HL-60 (cell line): ENCODE data around the gene TTYH2.

Experiments used
- DNase-seq, 2 experiments: peaks; one replicate each; pipeline ENCODE4 v3.0.0-alpha.2; 2010 to 2020; ENCODE audit warnings: low read depth in 1 of 2, low spot score in 1 of 2
- H3K27ac ChIP-seq: fragments of 250-450 bp; sonication (Bioruptor Pico); replicated peaks from 2 replicates; pipeline ENCODE4 v1.5.1; 2020; ENCODE audit warnings: mild to moderate bottlenecking, moderate library complexity
- H3K27me3 ChIP-seq: fragments of 250-450 bp; sonication (Bioruptor Pico); 2 replicates; pipeline ENCODE4 v1.5.1; 2021; ENCODE audit warnings: mild to moderate bottlenecking, moderate library complexity; ENCODE audit not compliant: insufficient read depth, poor library complexity, severe bottlenecking
- H3K4me3 ChIP-seq: replicated peaks from 2 replicates; pipeline ENCODE4 v1.5.1; 2011; ENCODE audit warnings: mild to moderate bottlenecking, control low read depth, low read length; ENCODE audit not compliant: insufficient read depth
- CTCF ChIP-seq: IDR thresholded peaks from one replicate; pipeline ENCODE4 v1.5.1; 2011; ENCODE audit warnings: low read length, control low read depth, inconsistent platforms; ENCODE audit not compliant: insufficient read depth
- GABPA ChIP-seq: IDR thresholded peaks from 2 replicates; pipeline ENCODE4 v1.6.1; 2012; ENCODE audit warnings: low read depth
- POLR2AphosphoS5 ChIP-seq: IDR thresholded peaks from 2 replicates; pipeline ENCODE4 v1.6.1; 2012; ENCODE audit warnings: low read depth
- SPI1 ChIP-seq: IDR thresholded peaks from 2 replicates; pipeline ENCODE4 v1.6.1; 2012; ENCODE audit warnings: low read depth, mild to moderate bottlenecking, borderline replicate concordance
- TF ChIP-seq, protein P1 (sequence below): IDR thresholded peaks from 2 replicates; pipeline ENCODE4 v1.6.1; 2012; ENCODE audit warnings: low read depth; ENCODE audit not compliant: insufficient replicate concordance

The TTYH2 gene

DNA sequence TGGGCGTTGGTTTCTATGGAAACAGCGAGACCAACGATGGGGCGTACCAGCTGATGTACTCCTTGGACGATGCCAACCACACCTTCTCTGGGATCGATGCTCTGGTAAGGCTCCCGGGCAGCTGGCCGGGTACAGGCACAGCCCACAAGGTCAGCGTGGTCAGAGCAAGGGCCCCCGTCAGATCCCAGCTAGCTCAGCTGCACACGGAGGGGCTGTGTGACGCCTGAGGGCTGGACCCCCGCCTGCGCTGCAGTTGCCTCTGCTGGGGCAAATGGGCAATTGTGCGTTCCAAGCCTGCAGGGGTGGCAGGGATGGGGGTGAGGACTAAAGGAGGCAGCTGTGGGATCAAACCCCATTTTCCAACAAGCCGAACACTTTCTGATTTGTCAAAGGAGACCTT, 17.5 kb downstream of the TTYH2 start:
- Histone ChIP-seq H3K4me3 (no peak overlapping the region), H3K27ac (no peak overlapping the region), H3K27me3 (no peaks in the 10 kb centered on the region)
- TF ChIP-seq CTCF (no peak), SPI1 (no peak), POLR2AphosphoS5 (no peak), GABPA (no peak)
- TF ChIP-seq, protein P1, sequence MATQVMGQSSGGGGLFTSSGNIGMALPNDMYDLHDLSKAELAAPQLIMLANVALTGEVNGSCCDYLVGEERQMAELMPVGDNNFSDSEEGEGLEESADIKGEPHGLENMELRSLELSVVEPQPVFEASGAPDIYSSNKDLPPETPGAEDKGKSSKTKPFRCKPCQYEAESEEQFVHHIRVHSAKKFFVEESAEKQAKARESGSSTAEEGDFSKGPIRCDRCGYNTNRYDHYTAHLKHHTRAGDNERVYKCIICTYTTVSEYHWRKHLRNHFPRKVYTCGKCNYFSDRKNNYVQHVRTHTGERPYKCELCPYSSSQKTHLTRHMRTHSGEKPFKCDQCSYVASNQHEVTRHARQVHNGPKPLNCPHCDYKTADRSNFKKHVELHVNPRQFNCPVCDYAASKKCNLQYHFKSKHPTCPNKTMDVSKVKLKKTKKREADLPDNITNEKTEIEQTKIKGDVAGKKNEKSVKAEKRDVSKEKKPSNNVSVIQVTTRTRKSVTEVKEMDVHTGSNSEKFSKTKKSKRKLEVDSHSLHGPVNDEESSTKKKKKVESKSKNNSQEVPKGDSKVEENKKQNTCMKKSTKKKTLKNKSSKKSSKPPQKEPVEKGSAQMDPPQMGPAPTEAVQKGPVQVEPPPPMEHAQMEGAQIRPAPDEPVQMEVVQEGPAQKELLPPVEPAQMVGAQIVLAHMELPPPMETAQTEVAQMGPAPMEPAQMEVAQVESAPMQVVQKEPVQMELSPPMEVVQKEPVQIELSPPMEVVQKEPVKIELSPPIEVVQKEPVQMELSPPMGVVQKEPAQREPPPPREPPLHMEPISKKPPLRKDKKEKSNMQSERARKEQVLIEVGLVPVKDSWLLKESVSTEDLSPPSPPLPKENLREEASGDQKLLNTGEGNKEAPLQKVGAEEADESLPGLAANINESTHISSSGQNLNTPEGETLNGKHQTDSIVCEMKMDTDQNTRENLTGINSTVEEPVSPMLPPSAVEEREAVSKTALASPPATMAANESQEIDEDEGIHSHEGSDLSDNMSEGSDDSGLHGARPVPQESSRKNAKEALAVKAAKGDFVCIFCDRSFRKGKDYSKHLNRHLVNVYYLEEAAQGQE, result no peak
- no peak for DNase-seq

DNA sequence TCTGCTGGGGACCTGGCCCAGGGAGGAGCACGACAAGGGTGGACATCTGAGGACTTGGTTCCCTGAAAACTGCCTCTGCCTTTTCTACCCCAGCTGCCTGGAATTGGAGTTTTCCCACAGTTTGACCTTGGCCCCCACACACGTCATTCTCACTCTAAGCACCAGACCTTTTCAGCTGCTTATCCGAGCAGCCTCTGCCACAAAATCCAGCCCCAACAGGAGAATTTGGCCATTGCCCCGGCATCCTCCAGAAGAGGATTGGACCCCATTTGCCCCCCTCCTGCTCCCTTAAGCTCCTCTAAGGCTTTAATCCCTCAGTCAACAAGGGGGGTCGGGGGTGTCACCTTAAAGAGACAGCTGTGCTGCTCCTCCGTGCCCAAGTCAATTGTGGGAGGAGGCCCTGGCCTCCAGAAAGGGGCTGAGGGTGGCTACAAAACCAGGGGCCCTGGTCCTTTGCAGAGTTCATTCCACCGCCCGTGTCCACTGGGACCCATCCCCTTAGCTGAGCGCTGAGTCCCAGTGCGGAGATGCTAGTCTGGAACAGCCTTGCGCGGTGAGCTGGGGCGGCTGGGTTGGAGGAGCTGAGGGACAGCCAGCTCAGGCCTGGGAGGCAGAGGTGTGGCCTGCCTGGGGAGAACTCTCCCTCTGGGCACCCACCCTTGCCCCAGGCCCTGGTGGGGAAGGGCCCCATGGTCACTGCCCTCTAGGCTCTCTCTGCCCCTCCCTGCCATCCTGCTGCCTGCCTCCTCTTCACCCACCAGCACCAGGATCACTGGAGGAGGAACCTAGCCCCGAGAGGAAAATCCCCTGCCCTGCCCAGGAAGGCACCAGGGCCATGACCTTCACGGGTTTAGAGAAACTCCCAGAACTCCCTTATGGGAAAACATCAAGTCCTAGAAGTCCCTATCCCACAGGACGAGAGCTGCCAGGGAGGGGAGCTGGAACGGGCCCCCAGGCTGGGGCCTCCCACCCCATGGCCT, 18.8 kb downstream of the TTYH2 start:
- H3K27ac ChIP-seq, result no peak overlapping the region
- TF ChIP-seq CTCF (no peak), POLR2AphosphoS5 (no peak), SPI1 (no peak), GABPA (no peak)
- TF ChIP-seq, protein P1, result no peak
- no peak for DNase-seq
- no peak overlapping the region for H3K4me3 ChIP-seq
- H3K27me3 ChIP-seq, result no peaks in the 10 kb centered on the region

- H3K27me3 ChIP-seq, result no peaks in the 10 kb centered on the region
- H3K4me3 ChIP-seq, result no peak overlapping the region
- TF ChIP-seq CTCF (no peak), POLR2AphosphoS5 (no peak), GABPA (no peak), SPI1 (no peak)
- TF ChIP-seq, protein P1, result no peak
- DNase-seq, result no peak
- no peak overlapping the region; the same call in 1 of the 2 replicates for H3K27ac ChIP-seq
These were observed 20.6 kb downstream of the TTYH2 start for GRCh38 chr17:74233937-74234336.
